H1 (cell line): ENCODE results near the gene UBE2I. TPM values are rescaled to one million over a fixed set of nuclear protein-coding genes. Genes with fewer than 3 reads are reported as not detected.

Experiments used
- POLR2A ChIP-seq, 2 experiments: IDR thresholded peaks; 1 replicate in 1 of 2; 2 replicates in 1 of 2; pipeline ENCODE4 v1.6.1; 2011; ENCODE audit warnings: low read depth in 2 of 2, low read length in 2 of 2, mild to moderate bottlenecking in 2 of 2; ENCODE audit errors: control extremely low read depth in 1 of 2
- polyA plus RNA-seq, 7 experiments: library from polyadenylated mRNA; depleted of rRNA in 3 of 7; stranded (reverse) in 5 of 7; unstranded in 2 of 7; fragments of >200 nt in 5 of 7; fragments of 200-250 nt in 2 of 7; gene quantifications; 1 replicate in 5 of 7; 2 replicates in 1 of 7; 4 replicates in 1 of 7; pipeline versions ENCODE4 v1.2.1 to v1.2.3, GENCODE V29; 2011 to 2013; ENCODE audit warnings: missing spikeins in 2 of 7, mixed read lengths in 2 of 7
- total RNA-seq: library from RNA; stranded (reverse); fragmentation: NEBNext Ultra II Directional; extraction: Animal tissue kit (Norgen Biotek cat#: 25700); gene quantifications from 2 replicates; pipeline ENCODE4 v1.2.1, GENCODE V29; 2021

Gene UBE2I
- total and polyA plus RNA-seq, 2 of the 8 experiments (the other 6 are each of a cell fraction or from before 2014, with no cell fraction given): 148 to 268 TPM

DNA sequence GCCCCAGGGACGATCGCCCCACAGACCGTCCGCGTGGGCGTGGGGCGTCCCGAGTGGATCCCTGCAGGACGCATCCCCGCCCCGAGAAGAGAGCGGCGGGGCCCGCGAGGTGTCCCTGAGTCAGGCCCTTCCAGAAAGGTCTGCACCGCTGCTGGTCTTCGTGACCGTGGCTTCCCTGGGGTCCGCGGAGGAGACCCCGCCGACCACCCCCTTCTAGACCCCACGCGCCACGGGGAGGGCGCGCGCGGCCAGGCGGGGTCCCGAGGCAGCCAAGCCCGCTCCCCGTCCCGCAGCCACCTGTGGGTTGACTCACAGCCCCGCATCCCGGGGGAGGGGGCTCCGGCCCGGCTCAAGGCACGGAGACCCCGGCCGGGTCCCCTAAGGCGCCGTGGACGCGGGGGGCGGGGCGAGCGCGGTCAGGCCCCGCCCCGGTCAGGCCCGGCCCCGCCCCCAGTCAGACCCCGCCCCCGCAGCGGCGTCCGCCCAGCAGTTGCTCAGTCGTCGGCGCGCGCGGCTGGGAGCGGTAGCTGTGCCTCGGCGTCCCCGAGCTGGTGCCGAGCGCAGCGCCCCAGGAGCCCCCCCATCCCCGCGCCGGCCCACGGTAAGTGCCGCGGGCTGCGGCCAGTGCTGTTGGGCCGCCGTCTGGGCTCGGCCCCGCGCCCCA is 23.8 kb downstream of the UBE2I start, which contains the start of gene BAIAP3 (continued):
- peak in 1 of 2 experiments; percentile 62; a peak in 1 of 3 replicates for TF ChIP-seq POLR2A (IDR thresholded peaks at IDR 0.05; ENCODE audit: control extremely low read depth in 1 of 2, low read depth in 2 of 2, low read length in 2 of 2)
- TF ChIP-seq, all 59 proteins: peak for 8
